Kidney (tissue), 22 donors: ENCODE results near the gene ZNF224. TPM values are rescaled to one million over a fixed set of nuclear protein-coding genes. Genes with fewer than 3 reads are reported as not detected.

Experiments
- DNase-seq, 5 donors: peaks; one replicate each; pipeline ENCODE4 v3.0.0-alpha.2; 2013 to 2020
- FAIRE-seq: peaks from 2 replicates; lab custom pipeline; 2012; peaks lifted over from hg19 to GRCh38; lab: Jason Lieb, UNC
- H3K27ac ChIP-seq, 2 donors: one replicate each; pipeline ENCODE4 v1.7.0; 2013; ENCODE audit warnings: low read depth in 2 of 2, low read length in 2 of 2, inconsistent platforms in 1 of 2
- H3K27me3 ChIP-seq: one replicate; pipeline ENCODE4 v1.7.1; 2013; ENCODE audit warnings: low read length, inconsistent platforms; ENCODE audit not compliant: control insufficient read depth, insufficient read depth
- H3K36me3 ChIP-seq, 3 donors: one replicate each; pipeline versions ENCODE4 v1.7.0 to v1.7.1; 2013; ENCODE audit warnings: low read length in 3 of 3, control low read depth in 1 of 3, inconsistent platforms in 1 of 3; ENCODE audit not compliant: insufficient read depth in 3 of 3, control insufficient read depth in 2 of 3
- H3K4me1 ChIP-seq, 3 donors: one replicate each; pipeline versions ENCODE4 v1.7.0 to v1.7.1; 2013; ENCODE audit warnings: low read length in 3 of 3, inconsistent platforms in 1 of 3, low read depth in 1 of 3; ENCODE audit not compliant: control insufficient read depth in 2 of 3, insufficient read depth in 2 of 3
- H3K4me3 ChIP-seq, 3 donors: one replicate each; pipeline versions ENCODE4 v1.7.0 to v1.8.1; 2013; ENCODE audit warnings: low read length in 3 of 3, control low read depth in 1 of 3, inconsistent platforms in 1 of 3
- H3K9ac ChIP-seq, 3 donors: one replicate each; pipeline versions ENCODE4 v1.7.0 to v1.7.1; 2013; ENCODE audit warnings: low read length in 3 of 3, control low read depth in 1 of 3, inconsistent platforms in 1 of 3
- H3K9me3 ChIP-seq, 3 donors: one replicate each; pipeline versions ENCODE4 v1.7.0 to v1.7.1; 2013; ENCODE audit warnings: low read length in 3 of 3, control low read depth in 1 of 3, inconsistent platforms in 1 of 3; ENCODE audit not compliant: control insufficient read depth in 2 of 3, insufficient read depth in 1 of 3
- intact Hi-C: fragments of 100-400 bp; cut with DNase I; formaldehyde crosslinking; loops from one replicate; pipeline ENCODE4 v1.11.1; 2022
- long read RNA-seq, 10 donors: library from polyadenylated mRNA in 1 of 10; unstranded in 1 of 10; transcript quantifications; one replicate each; pipeline ENCODE4 v2.0.0 and lab custom pipeline, GENCODE V29; 2021 to 2026
- polyA plus RNA-seq: library from polyadenylated mRNA; stranded (reverse); fragments of 350-450 nt; fragmentation: Illumina TruSeq; extraction: RNeasy Lipid Tissue Mini Kit (QIAGEN cat#74804); gene quantifications from one replicate; pipeline ENCODE4 v1.2.3, GENCODE V29; 2014; ENCODE audit warnings: low read depth, low replicate concordance; ENCODE audit not compliant: insufficient read depth
- total RNA-seq: library from RNA; stranded (reverse); fragmentation: NEBNext Ultra II Directional; extraction: Animal tissue kit (Norgen Biotek cat#: 25700); gene quantifications from one replicate; pipeline ENCODE4 v1.2.1, GENCODE V29; 2021
- TF ChIP-seq, protein P1 (sequence below): IDR thresholded peaks from 3 replicates; pipeline ENCODE4 v1.5.1; 2012; ENCODE audit warnings: mild to moderate bottlenecking, moderate library complexity, borderline replicate concordance; ENCODE audit not compliant: insufficient read depth; ENCODE audit errors: extremely low read depth
- donor health status: control.
- donor health status: control.
- donor health status: control.
- donor health status: control.
- donor health status: control.
- donor health status: DM: yes; HTN: yes; CAD: no.
- donor health status: Normal renal cell carcinoma (clear cell type).

Gene ZNF224
- total RNA-seq (34.0 TPM), polyA plus RNA-seq (7.8 TPM)
- long read RNA-seq, donor 1, transcript ZNF224-208 (1 exons, 2,994 nt), result major isoform, 6 of 9 reads
- long read RNA-seq, donor 1, partial matches to known transcripts, result 0 of 9 reads
- long read RNA-seq, donor 1, other reads (novel, unspliced or antisense), result 0 of 9 reads
- long read RNA-seq, donor 2, transcript ZNF224-203 (1 exons, 1,552 nt), result major isoform, 6 of 12 reads
- long read RNA-seq, donor 2, transcript ZNF224-208 (1 exons, 2,994 nt), result major isoform, 6 of 12 reads
- long read RNA-seq, donor 2, partial matches to known transcripts, result 0 of 12 reads
- long read RNA-seq, donor 2, other reads (novel, unspliced or antisense), result 0 of 12 reads
- long read RNA-seq, donor 3, transcript ZNF224-203 (1 exons, 1,552 nt), result minor isoform, 7 of 27 reads
- long read RNA-seq, donor 3, transcript ZNF224-208 (1 exons, 2,994 nt), result major isoform, 14 of 27 reads
- long read RNA-seq, donor 3, partial matches to known transcripts, result 5 of 27 reads
- long read RNA-seq, donor 3, other reads (novel, unspliced or antisense), result 0 of 27 reads
- long read RNA-seq, donor 4, transcript ZNF224-208 (1 exons, 2,994 nt), result major isoform, 10 of 14 reads
- long read RNA-seq, donor 4, partial matches to known transcripts, result 0 of 14 reads
- long read RNA-seq, donor 4, other reads (novel, unspliced or antisense), result 0 of 14 reads
- long read RNA-seq, donor 5, partial matches to known transcripts, result 0 of 2 reads
- long read RNA-seq, donor 5, other reads (novel, unspliced or antisense), result 0 of 2 reads
- long read RNA-seq, donor 6, transcript ZNF224-208 (1 exons, 2,994 nt), result major isoform, 7 of 8 reads
- long read RNA-seq, donor 6, partial matches to known transcripts, result 0 of 8 reads
- long read RNA-seq, donor 6, other reads (novel, unspliced or antisense), result 0 of 8 reads
- long read RNA-seq, donor 7, transcript ZNF224-201 (6 exons, 3,980 nt), result major isoform, 5 of 15 reads
- long read RNA-seq, donor 7, partial matches to known transcripts, result 4 of 15 reads
- long read RNA-seq, donor 7, other reads (novel, unspliced or antisense), result 5 of 15 reads
- long read RNA-seq, donor 8, transcript ZNF224-208 (1 exons, 2,994 nt), result major isoform, 8 of 9 reads
- long read RNA-seq, donor 8, partial matches to known transcripts, result 0 of 9 reads
- long read RNA-seq, donor 8, other reads (novel, unspliced or antisense), result 0 of 9 reads
- long read RNA-seq, donor 9, partial matches to known transcripts, result 0 of 4 reads
- long read RNA-seq, donor 9, other reads (novel, unspliced or antisense), result 0 of 4 reads
- long read RNA-seq, donor 10, transcript ZNF224-203 (1 exons, 1,552 nt), result minor isoform, 5 of 13 reads
- long read RNA-seq, donor 10, transcript ZNF224-208 (1 exons, 2,994 nt), result major isoform, 7 of 13 reads
- long read RNA-seq, donor 10, partial matches to known transcripts, result 0 of 13 reads
- long read RNA-seq, donor 10, other reads (novel, unspliced or antisense), result 0 of 13 reads

DNA sequence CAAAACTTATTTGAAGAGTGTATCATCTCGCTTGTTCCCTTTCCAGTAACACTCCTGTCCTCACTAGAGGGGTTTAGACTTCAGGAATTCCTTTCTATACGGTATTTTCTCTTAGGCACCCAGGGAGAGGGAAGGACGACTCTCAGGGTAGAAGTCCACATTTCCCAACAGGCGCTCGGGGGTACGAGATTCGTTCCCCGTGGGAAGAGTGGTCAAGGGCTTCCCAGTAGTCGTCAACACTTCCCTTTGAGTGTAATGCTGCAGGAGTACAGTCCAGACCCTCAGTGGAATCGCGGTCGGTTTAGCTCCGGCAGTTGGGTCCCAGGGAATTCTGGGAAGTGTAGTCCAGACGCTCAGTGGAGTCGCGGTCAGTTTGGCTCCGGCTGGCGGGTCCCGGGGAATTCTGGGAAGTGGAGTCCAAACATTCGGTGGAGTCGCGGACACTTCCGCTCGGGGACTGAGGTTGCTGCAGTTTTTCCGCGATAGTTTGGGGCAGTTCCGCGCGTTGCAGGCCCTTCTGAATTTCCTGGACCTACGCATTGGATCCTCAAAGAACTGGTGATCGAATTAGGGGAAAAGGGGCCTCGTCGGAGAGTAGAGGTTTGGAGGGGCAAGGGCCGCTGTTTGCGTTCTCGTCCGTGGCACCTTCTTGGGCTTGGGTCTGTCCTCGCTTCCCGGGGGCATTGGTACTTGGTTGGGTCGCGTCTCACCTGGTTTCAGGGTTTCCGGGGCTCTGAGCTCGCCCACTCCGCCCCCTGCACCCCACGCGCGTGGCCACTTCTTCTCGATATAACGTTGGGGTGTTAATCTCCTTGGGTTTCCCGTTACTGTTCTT is at the start of gene ZNF224:
ZNF224 (plus strand) TSS at position 431 of the 835 bp plus-strand sequence. CDS start 3,513 bp downstream, outside the sequence.
- Histone ChIP-seq H3K9ac (peak within 1 kb of the TSS; percentile 85 to 86 (median 86)), H3K9me3 (peaks cover 0 to 2% (median 0%) of the 10 kb centered on the region in 3 donors), H3K27me3 (no peaks in the 10 kb centered on the region), H3K36me3 (peaks cover 0 to 13% (median 5%) of the 10 kb centered on the region in 3 donors), H3K4me3 (peak within 1 kb of the TSS; percentile 79 to 93 (median 92)), H3K4me1 (no peaks in the 10 kb centered on the region), H3K27ac (peak within 1 kb of the TSS; percentile 29 to 57)
- DNase-seq (peak; percentile 94 to 98 (median 96)), FAIRE-seq (no peak)
- TF ChIP-seq, protein P1, sequence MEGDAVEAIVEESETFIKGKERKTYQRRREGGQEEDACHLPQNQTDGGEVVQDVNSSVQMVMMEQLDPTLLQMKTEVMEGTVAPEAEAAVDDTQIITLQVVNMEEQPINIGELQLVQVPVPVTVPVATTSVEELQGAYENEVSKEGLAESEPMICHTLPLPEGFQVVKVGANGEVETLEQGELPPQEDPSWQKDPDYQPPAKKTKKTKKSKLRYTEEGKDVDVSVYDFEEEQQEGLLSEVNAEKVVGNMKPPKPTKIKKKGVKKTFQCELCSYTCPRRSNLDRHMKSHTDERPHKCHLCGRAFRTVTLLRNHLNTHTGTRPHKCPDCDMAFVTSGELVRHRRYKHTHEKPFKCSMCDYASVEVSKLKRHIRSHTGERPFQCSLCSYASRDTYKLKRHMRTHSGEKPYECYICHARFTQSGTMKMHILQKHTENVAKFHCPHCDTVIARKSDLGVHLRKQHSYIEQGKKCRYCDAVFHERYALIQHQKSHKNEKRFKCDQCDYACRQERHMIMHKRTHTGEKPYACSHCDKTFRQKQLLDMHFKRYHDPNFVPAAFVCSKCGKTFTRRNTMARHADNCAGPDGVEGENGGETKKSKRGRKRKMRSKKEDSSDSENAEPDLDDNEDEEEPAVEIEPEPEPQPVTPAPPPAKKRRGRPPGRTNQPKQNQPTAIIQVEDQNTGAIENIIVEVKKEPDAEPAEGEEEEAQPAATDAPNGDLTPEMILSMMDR, result no peak
- intact Hi-C loops, result no loop called here

DNA sequence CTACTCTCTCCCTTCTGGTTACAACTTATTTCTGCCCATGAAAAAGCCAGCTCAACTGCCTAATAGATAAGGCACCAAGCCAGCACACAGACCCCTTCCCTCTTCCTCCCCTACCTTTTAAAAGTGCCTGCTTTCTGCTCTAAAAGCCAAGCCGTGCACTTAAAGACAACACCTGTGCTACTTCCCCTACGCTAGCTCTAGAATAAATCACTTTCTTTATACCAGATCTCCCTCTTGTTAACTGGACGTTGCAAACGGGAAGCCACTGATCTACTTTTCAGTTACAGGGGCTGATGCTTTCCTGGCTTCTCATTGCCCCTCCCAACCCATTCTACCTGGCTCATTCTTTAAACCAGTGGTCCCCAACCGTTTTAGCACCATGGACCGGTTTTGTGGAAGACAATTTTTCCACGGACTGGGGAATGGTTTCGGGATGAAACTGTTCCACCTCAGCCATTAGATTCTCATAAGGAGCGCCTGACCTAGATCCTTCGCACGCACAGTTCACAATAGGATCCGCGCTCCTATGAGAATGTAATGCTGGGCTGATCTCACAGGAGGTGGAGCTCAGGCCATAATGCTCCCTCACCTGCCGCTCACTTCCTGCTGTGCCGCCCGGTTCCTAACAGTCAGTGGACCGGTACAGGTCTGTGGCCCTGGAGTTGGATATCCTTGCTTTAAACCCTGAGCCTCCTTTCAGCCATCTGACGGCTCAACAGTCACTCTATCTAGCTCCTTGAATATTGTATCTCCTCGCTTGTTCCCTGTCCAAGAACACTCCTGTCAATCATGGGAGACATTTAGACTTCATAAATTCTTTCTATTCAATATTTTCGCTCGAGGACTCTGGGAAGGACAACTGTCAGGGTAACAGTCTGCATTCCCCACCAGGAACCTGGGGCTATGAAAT is 43.2 kb upstream of the ZNF224 start:
- Histone ChIP-seq H3K27me3 (no peaks in the 10 kb centered on the region), H3K9me3 (peaks cover 0 to 6% (median 0%) of the 10 kb centered on the region in 3 donors), H3K36me3 (peaks cover 0 to 3% (median 2%) of the 10 kb centered on the region in 3 donors), H3K4me3 (peak overlapping the region; percentile 97 to 99 (median 99)), H3K9ac (peak overlapping the region; percentile 29 to 97 (median 38)), H3K27ac (peak overlapping the region; percentile 18 to 59), H3K4me1 (peaks cover 0 to 11% (median 7%) of the 10 kb centered on the region in 3 donors)
- DNase-seq (peak in 4 of 5 donors; percentile 3 to 46 (median 27)), FAIRE-seq (no peak)
- TF ChIP-seq, protein P1, result no peak
- intact Hi-C loops, result no loop called here
